Gastrocnemius medialis (tissue), 4 donors: ENCODE measurements around the gene RPL10A. TPM values are rescaled to one million over a fixed set of nuclear protein-coding genes. Genes with fewer than 3 reads are reported as not detected.
A peak's percentile ranks its signal among the peaks of the same experiment; 100 is the strongest.

Source experiments
- ATAC-seq, 2 donors: fragments of 150-250 bp; one replicate each; pipeline ENCODE4 v1.9.1; 2016
- DNase-seq, 2 donors: peaks; one replicate each; pipeline ENCODE4 v3.0.0-alpha.2; 2019
- H3K27ac ChIP-seq, 4 donors: fragments of 200-600 bp; sonication (generic); 1 replicate in 1 of 4; 2 replicates in 3 of 4; pipeline ENCODE4 v1.5.1; 2016 to 2018; ENCODE audit warnings: mild to moderate bottlenecking in 2 of 4, moderate library complexity in 1 of 4
- H3K27me3 ChIP-seq, 3 donors: fragments of 200-600 bp; sonication (generic) in 2 of 3; 1 replicate in 1 of 3; 2 replicates in 2 of 3; pipeline versions ENCODE4 v1.5.1 to v1.6.0; 2016 to 2019; ENCODE audit warnings: mild to moderate bottlenecking in 1 of 3, moderate library complexity in 1 of 3
- H3K36me3 ChIP-seq, 2 donors: fragments of 200-600 bp; sonication (generic) in 1 of 2; one replicate each; pipeline ENCODE4 v1.5.1; 2017 to 2018
- H3K4me1 ChIP-seq, 2 donors: fragments of 200-600 bp; sonication (generic) in 1 of 2; one replicate each; pipeline ENCODE4 v1.5.1; 2016 to 2017; ENCODE audit warnings: mild to moderate bottlenecking in 2 of 2
- H3K4me3 ChIP-seq, 4 donors: fragments of 200-600 bp; sonication (generic) in 3 of 4; 1 replicate in 1 of 4; 2 replicates in 3 of 4; pipeline ENCODE4 v1.5.1; 2016 to 2019; ENCODE audit warnings: mild to moderate bottlenecking in 2 of 4
- H3K9me3 ChIP-seq, 3 donors: fragments of 200-600 bp; sonication (generic) in 2 of 3; 1 replicate in 1 of 3; 2 replicates in 2 of 3; pipeline ENCODE4 v1.5.1; 2016 to 2019
- CTCF ChIP-seq, 5 experiments: fragments of 450-650 bp in 3 of 5; fragments of 200-600 bp in 2 of 5; sonication (generic) in 2 of 5; IDR thresholded peaks in 4 of 5; conservative IDR thresholded peaks in 1 of 5; 1 replicate in 4 of 5; 2 replicates in 1 of 5; pipeline ENCODE4 v1.5.1; 2016 to 2019; ENCODE audit warnings: antibody characterized with exemption in 5 of 5, mild to moderate bottlenecking in 3 of 5, moderate library complexity in 3 of 5
- POLR2A ChIP-seq, 2 donors: fragments of 450-650 bp; IDR thresholded peaks; one replicate each; pipeline ENCODE4 v1.6.1; 2017; ENCODE audit warnings: antibody characterized with exemption in 2 of 2, mild to moderate bottlenecking in 2 of 2, moderate library complexity in 2 of 2
- in situ Hi-C, 4 donors: fragments of 200-750 bp; cut with MboI; loops; one replicate each; pipeline versions ENCODE4 v1.15.0 to v1.8.0; 2017; ENCODE audit warnings: low sequenced_read_pairs in 4 of 4
- intact Hi-C: fragments of 100-400 bp; cut with DNase I; formaldehyde crosslinking; loops from one replicate; pipeline ENCODE4 v1.15.1; 2023; ENCODE audit warnings: low total_unique reads
- total RNA-seq, 4 donors: library from RNA; depleted of rRNA; stranded (reverse); fragments of >200 nt; gene quantifications; one replicate each; pipeline versions ENCODE4 v1.1.0 to v1.2.3, GENCODE V29; 2016

Gene RPL10A
- total RNA-seq, 4 donors from 2014 or later = 772 to 1,014 (median 808) TPM

GRCh38 chr6:35454391-35455110 is 13.7 kb upstream of the RPL10A start:
- Histone ChIP-seq H3K9me3 (no peaks in the 10 kb centered on the region), H3K27ac (peak overlapping the region; percentile 81 to 89 (median 82)), H3K36me3 (peaks cover 0 to 14% of the 10 kb centered on the region in 2 donors), H3K4me1 (peaks cover 34 to 40% of the 10 kb centered on the region in 2 donors), H3K27me3 (no peaks in the 10 kb centered on the region), H3K4me3 (peak overlapping the region in 1 of 4 donors; percentile 12)
- in situ Hi-C loops = loop anchor here (5.0 to 10.0 kb wide), 2 partner anchors 110 to 112 kb away; partner anchors contain the start of gene PPARD (in 4 of the 4)
- intact Hi-C loops = no loop called here
- peak; percentile 72 to 74 for ATAC-seq
- no peak for TF ChIP-seq CTCF (IDR thresholded peaks at IDR 0.05 in 4 of 5, conservative IDR thresholded peaks at IDR 0.05 in 1 of 5)
- no peak for TF ChIP-seq POLR2A (IDR thresholded peaks at IDR 0.05)
- peak; percentile 33 to 71 for DNase-seq

GRCh38 chr6:35457907-35458306 is 10.3 kb upstream of the RPL10A start:
- intact Hi-C loops (no loop called here), in situ Hi-C loops (loop anchor here in 2 of 4 donors (10.0 kb wide), 1 partner anchor 113 kb away; the partner anchor contains the start of gene PPARD (in 2 of the 2))
- peaks cover 24 to 29% of the 10 kb centered on the region in 2 donors for H3K4me1 ChIP-seq
- no peak for DNase-seq
- H3K36me3 ChIP-seq = peaks cover 0 to 19% of the 10 kb centered on the region in 2 donors
- TF ChIP-seq CTCF (IDR thresholded peaks at IDR 0.05 in 4 of 5, conservative IDR thresholded peaks at IDR 0.05 in 1 of 5) (no peak), POLR2A (IDR thresholded peaks at IDR 0.05) (no peak)
- H3K4me3 ChIP-seq = no peak overlapping the region
- no peak for ATAC-seq
- no peaks in the 10 kb centered on the region for H3K27me3 ChIP-seq
- no peak overlapping the region for H3K27ac ChIP-seq
- H3K9me3 ChIP-seq = no peaks in the 10 kb centered on the region

GRCh38 chr6:35461270-35461669 is 6.9 kb upstream of the RPL10A start:
- H3K27ac ChIP-seq = no peak overlapping the region
- intact Hi-C loops = no loop called here
- ATAC-seq = no peak
- peaks cover 0 to 19% of the 10 kb centered on the region in 2 donors for H3K36me3 ChIP-seq
- no peaks in the 10 kb centered on the region for H3K4me1 ChIP-seq
- in situ Hi-C loops = no loop called here
- no peaks in the 10 kb centered on the region for H3K9me3 ChIP-seq
- DNase-seq = no peak
- no peaks in the 10 kb centered on the region for H3K27me3 ChIP-seq
- TF ChIP-seq CTCF (IDR thresholded peaks at IDR 0.05 in 4 of 5, conservative IDR thresholded peaks at IDR 0.05 in 1 of 5) = no peak
- no peak for TF ChIP-seq POLR2A (IDR thresholded peaks at IDR 0.05)
- H3K4me3 ChIP-seq = no peak overlapping the region

GRCh38 chr6:35463292-35463691 is 4.9 kb upstream of the RPL10A start:
- in situ Hi-C loops = no loop called here
- Histone ChIP-seq H3K4me1 (peaks cover 5% of the 10 kb centered on the region in 2 donors), H3K4me3 (no peak overlapping the region), H3K27me3 (no peaks in the 10 kb centered on the region), H3K27ac (no peak overlapping the region), H3K9me3 (no peaks in the 10 kb centered on the region), H3K36me3 (peaks cover 0 to 10% of the 10 kb centered on the region in 2 donors)
- DNase-seq = no peak
- TF ChIP-seq CTCF (IDR thresholded peaks at IDR 0.05 in 4 of 5, conservative IDR thresholded peaks at IDR 0.05 in 1 of 5) = no peak
- TF ChIP-seq POLR2A (IDR thresholded peaks at IDR 0.05) = no peak
- intact Hi-C loops = no loop called here
- ATAC-seq = no peak
